NOMO-1 (cell line): ENCODE measurements around the gene PGPEP1.
A peak's percentile ranks its signal among the peaks of the same experiment; 100 is the strongest.
"Not testable (repeated sequence)": the region's sequence is repeated elsewhere in the genome, so short reads cannot be mapped to it uniquely, and the experiment has no call there.

Source experiments
- DNase-seq, 2 experiments: peaks; one replicate each; lab custom pipeline; 2025; ENCODE audit not compliant: unreplicated experiment in 2 of 2; lab: John Stamatoyannopoulos, UW

Gene PGPEP1

GRCh38 chr19:18362934-18363542, 22.6 kb downstream of the PGPEP1 start:
- DNase-seq = no peak

GRCh38 chr19:18363787-18364186, 23.4 kb downstream of the PGPEP1 start:
- no peak for DNase-seq

GRCh38 chr19:18364277-18364825, 24.0 kb downstream of the PGPEP1 start:
- DNase-seq = not testable (repeated sequence)

- peak; percentile 20 to 46 for DNase-seq
Observed at GRCh38 chr19:18364826-18365528, 24.6 kb downstream of the PGPEP1 start.

- DNase-seq = no peak
Observed at GRCh38 chr19:18366021-18366435, 25.6 kb downstream of the PGPEP1 start.

- DNase-seq = no peak
Observed at GRCh38 chr19:18368504-18369222, 28.3 kb downstream of the PGPEP1 start.

- DNase-seq = no peak
Observed at GRCh38 chr19:18373407-18373891, 33.1 kb downstream of the PGPEP1 start.

GRCh38 chr19:18373892-18374629, 33.7 kb downstream of the PGPEP1 start:
- peak; percentile 82 to 86 for DNase-seq

- DNase-seq = no peak
Observed at GRCh38 chr19:18377026-18377425, 36.6 kb downstream of the PGPEP1 start.

- peak; percentile 31 to 32 for DNase-seq
Observed at GRCh38 chr19:18379803-18380747, 39.7 kb downstream of the PGPEP1 start.

- DNase-seq = no peak
Observed at GRCh38 chr19:18380843-18381242, 40.4 kb downstream of the PGPEP1 start.

- not testable (repeated sequence) for DNase-seq
Observed at GRCh38 chr19:18383622-18384021, 43.2 kb downstream of the PGPEP1 start.

GRCh38 chr19:18384775-18385174, 44.4 kb downstream of the PGPEP1 start:
- no peak for DNase-seq

GRCh38 chr19:18385359-18385674, 44.9 kb downstream of the PGPEP1 start:
- DNase-seq = no peak

GRCh38 chr19:18385675-18386542, 45.5 kb downstream of the PGPEP1 start, which contains the start of gene GDF15:
Gene GDF15, plus strand, starts transcription at chr19:18386158. Its CDS starts 32 bp downstream, at chr19:18386190.
- peak; percentile 39 to 42 for DNase-seq

- DNase-seq = no peak
Observed at GRCh38 chr19:18386543-18387271, 46.3 kb downstream of the PGPEP1 start.

GRCh38 chr19:18388100-18388959, 47.9 kb downstream of the PGPEP1 start:
- peak; percentile 70 to 88 for DNase-seq
